Endothelial cell of umbilical vein (primary cell): ENCODE measurements around the gene ZIM2. TPM values are rescaled to one million over a fixed set of nuclear protein-coding genes. Genes with fewer than 3 reads are reported as not detected.

Experiments used
- BruUV-seq: library from RNA; stranded (reverse); fragments of 400-500 nt; replicated peaks from 2 replicates; lab custom pipeline; 2021; lab: Mats Ljungman, UMichigan
- CTCF ChIA-PET: fragments of 300-600, 350-600 bp; sonication (Branson Sonifier 250); formaldehyde crosslinking; loops from one replicate; lab custom pipeline; 2021; ENCODE audit warnings: antibody characterized with exemption, inconsistent platforms; lab: Charles Lee
- POLR2A ChIA-PET: fragments of 300-600, 350-600 bp; sonication (Branson Sonifier 250); formaldehyde crosslinking; loops from one replicate; lab custom pipeline; 2021; ENCODE audit warnings: antibody characterized with exemption, inconsistent platforms; lab: Charles Lee
- DNase-seq: peaks from one replicate; pipeline ENCODE4 v3.0.0-alpha.2; 2011; ENCODE audit warnings: low read depth, low spot score
- FAIRE-seq: peaks from 2 replicates; lab custom pipeline; 2011; peaks lifted over from hg19 to GRCh38; lab: Jason Lieb, UNC
- H2AFZ ChIP-seq: 2 replicates; pipeline ENCODE4 v1.6.0; 2012; ENCODE audit warnings: low read depth, low read length, control low read depth, inconsistent platforms
- H3K27ac ChIP-seq: 2 replicates; pipeline ENCODE4 v1.5.1; 2011; ENCODE audit warnings: low read depth, mild to moderate bottlenecking, control low read depth, low read length, moderate library complexity; ENCODE audit not compliant: insufficient read depth
- H3K27me3 ChIP-seq, 2 experiments: 2 replicates each; pipeline versions ENCODE4 v1.6.0 to v1.6.1; 2011; ENCODE audit warnings: low read length in 2 of 2, mixed read lengths in 1 of 2; ENCODE audit not compliant: control insufficient read depth in 2 of 2, insufficient read depth in 2 of 2
- H3K36me3 ChIP-seq, 2 experiments: 2 replicates in 1 of 2; 3 replicates in 1 of 2; pipeline ENCODE4 v1.5.1; 2011; ENCODE audit warnings: low read length in 2 of 2, mild to moderate bottlenecking in 1 of 2, moderate library complexity in 1 of 2; ENCODE audit not compliant: control insufficient read depth in 2 of 2, insufficient read depth in 2 of 2; ENCODE audit errors: extremely low read depth in 1 of 2
- H3K4me1 ChIP-seq: 3 replicates; pipeline ENCODE4 v1.5.1; 2011; ENCODE audit warnings: mild to moderate bottlenecking, low read length; ENCODE audit not compliant: control insufficient read depth, insufficient read depth; ENCODE audit errors: extremely low read depth
- H3K4me2 ChIP-seq: 2 replicates; pipeline ENCODE4 v1.6.1; 2011; ENCODE audit warnings: low read length, control low read depth, mixed read lengths; ENCODE audit not compliant: insufficient read depth
- H3K4me3 ChIP-seq, 3 experiments: fragments of 200-600 bp in 1 of 3; sonication (generic), shearing (Covaris generic) in 1 of 3; replicated peaks in 1 of 3; 2 replicates each; pipeline ENCODE4 v1.5.1; 2011 to 2016; ENCODE audit warnings: control low read depth in 3 of 3, low read length in 3 of 3, mild to moderate bottlenecking in 2 of 3, inconsistent platforms in 1 of 3, low read depth in 1 of 3, moderate library complexity in 1 of 3; ENCODE audit not compliant: insufficient read depth in 1 of 3
- H3K79me2 ChIP-seq: 2 replicates; pipeline ENCODE4 v1.6.0; 2012; ENCODE audit warnings: low read length, inconsistent platforms; ENCODE audit not compliant: control insufficient read depth, insufficient read depth
- H3K9ac ChIP-seq: replicated peaks from 2 replicates; pipeline ENCODE3; 2011; ENCODE audit warnings: low read length, control low read depth; ENCODE audit not compliant: insufficient read depth; ENCODE audit errors: extremely low read depth
- H3K9me1 ChIP-seq: replicated peaks from 3 replicates; pipeline ENCODE4 v1.6.0; 2011; ENCODE audit warnings: mild to moderate bottlenecking, low read length; ENCODE audit not compliant: control insufficient read depth, insufficient read depth; ENCODE audit errors: extremely low read depth
- H3K9me3 ChIP-seq: replicated peaks from 2 replicates; pipeline ENCODE4 v1.5.1; 2012; ENCODE audit warnings: low read length, inconsistent platforms; ENCODE audit not compliant: control insufficient read depth, insufficient read depth
- H4K20me1 ChIP-seq: replicated peaks from 2 replicates; pipeline ENCODE3; 2011; ENCODE audit warnings: mild to moderate bottlenecking, low read length; ENCODE audit not compliant: control insufficient read depth, insufficient read depth; ENCODE audit errors: extremely low read depth
- EZH2 ChIP-seq: IDR thresholded peaks from 2 replicates; pipeline ENCODE4 v1.6.1; 2012; ENCODE audit warnings: borderline replicate concordance, low read depth, mild to moderate bottlenecking, moderate library complexity, low read length, inconsistent platforms; ENCODE audit not compliant: severe bottlenecking
- FOS ChIP-seq: IDR thresholded peaks from 2 replicates; pipeline ENCODE4 v1.6.1; 2011; ENCODE audit warnings: mild to moderate bottlenecking, low read length, moderate library complexity, borderline replicate concordance; ENCODE audit not compliant: insufficient read depth
- GATA2 ChIP-seq: IDR thresholded peaks from 2 replicates; pipeline ENCODE4 v1.7.0; 2011; ENCODE audit warnings: low read depth, mild to moderate bottlenecking, moderate library complexity, mixed read lengths, low read length; ENCODE audit not compliant: insufficient read length, insufficient read depth
- JUN ChIP-seq: IDR thresholded peaks from 2 replicates; pipeline ENCODE4 v1.6.1; 2011; ENCODE audit warnings: borderline replicate concordance, low read depth; ENCODE audit not compliant: insufficient read length, insufficient read depth
- MYC ChIP-seq: IDR thresholded peaks from one replicate; pipeline ENCODE4 v1.6.1; 2011; ENCODE audit warnings: mild to moderate bottlenecking, low read depth, low read length
- POLR2A ChIP-seq: IDR thresholded peaks from 2 replicates; pipeline ENCODE4 v1.6.1; 2012; ENCODE audit warnings: low read depth, mild to moderate bottlenecking, control low read depth, low read length
- POLR2AphosphoS5 ChIP-seq: IDR thresholded peaks from 2 replicates; pipeline ENCODE4 v1.6.1; 2012; ENCODE audit warnings: low read depth, mild to moderate bottlenecking, control low read depth, low read length, moderate library complexity; ENCODE audit not compliant: insufficient read depth
- dilution Hi-C: fragments of 300-500 bp; cut with MboI; formaldehyde crosslinking; loops from one replicate; pipeline ENCODE4 v1.15.0; 2019; ENCODE audit warnings: low sequenced_read_pairs; ENCODE audit not compliant: extremely low pct_ligation_motif_present
- intact Hi-C: fragments of 100-400 bp; cut with micrococcal nuclease; formaldehyde crosslinking; loops from one replicate; pipeline ENCODE4 v1.10.0; 2022
- polyA plus RNA-seq, 4 experiments: library from polyadenylated mRNA; depleted of rRNA in 3 of 4; stranded (reverse) in 3 of 4; unstranded in 1 of 4; fragments of >200 nt; gene quantifications; 2 replicates each; pipeline versions ENCODE4 v1.2.1 to v1.2.3, GENCODE V29; 2011 to 2012; ENCODE audit warnings: missing spikeins in 1 of 4
- total RNA-seq: library from RNA; stranded (reverse); gene quantifications from 2 replicates; pipeline ENCODE4 v1.2.3, GENCODE V29; 2021
- TF ChIP-seq, protein P1 (sequence below), 2 donors: IDR thresholded peaks; 1 replicate in 1 of 2; 2 replicates in 1 of 2; pipeline ENCODE4 v1.5.1; 2011; ENCODE audit warnings: low read length in 2 of 2, mild to moderate bottlenecking in 2 of 2, moderate library complexity in 2 of 2, control low read depth in 1 of 2, inconsistent platforms in 1 of 2, low read depth in 1 of 2; ENCODE audit not compliant: insufficient read depth in 1 of 2; ENCODE audit errors: extremely low read depth in 1 of 2
- TF ChIP-seq, protein P2 (sequence below): IDR thresholded peaks from 2 replicates; pipeline ENCODE4 v1.6.1; 2011; ENCODE audit not compliant: insufficient read depth, insufficient read length

ZIM2 gene
- total and polyA plus RNA-seq, 2 donors (not counting 3 experiments of a cell fraction or from before 2014, with no cell fraction given): not detected

GRCh38 chr19:56750658-56751057, 89.9 kb downstream of the ZIM2 start:
- Histone ChIP-seq H3K79me2 (no peaks in the 10 kb centered on the region), H3K4me1 (no peaks in the 10 kb centered on the region), H3K36me3 (no peaks in the 10 kb centered on the region), H3K9ac (no peak overlapping the region), H4K20me1 (no peaks in the 10 kb centered on the region), H3K27me3 (no peaks in the 10 kb centered on the region), H3K4me3 (no peak overlapping the region), H3K9me3 (peaks cover 6% of the 10 kb centered on the region), H3K9me1 (no peaks in the 10 kb centered on the region), H2AFZ (no peak overlapping the region), H3K4me2 (no peak overlapping the region), H3K27ac (no peak overlapping the region)
- POLR2A ChIA-PET: no interaction called here
- CTCF ChIA-PET: no interaction called here
- no peak for TF ChIP-seq POLR2AphosphoS5
- dilution Hi-C loops (no loop called here), intact Hi-C loops (no loop called here)
- FAIRE-seq (no peak), DNase-seq (no peak)
- no TSS peak for BruUV-seq

- no peaks in the 10 kb centered on the region for H3K79me2 ChIP-seq
- no peaks in the 10 kb centered on the region for H3K4me1 ChIP-seq
- no peak for TF ChIP-seq JUN
- TF ChIP-seq MYC: no peak
- TF ChIP-seq POLR2AphosphoS5: no peak
- TF ChIP-seq POLR2A: no peak
- no peak for TF ChIP-seq GATA2
- no peak for TF ChIP-seq FOS
- TF ChIP-seq, protein P1, sequence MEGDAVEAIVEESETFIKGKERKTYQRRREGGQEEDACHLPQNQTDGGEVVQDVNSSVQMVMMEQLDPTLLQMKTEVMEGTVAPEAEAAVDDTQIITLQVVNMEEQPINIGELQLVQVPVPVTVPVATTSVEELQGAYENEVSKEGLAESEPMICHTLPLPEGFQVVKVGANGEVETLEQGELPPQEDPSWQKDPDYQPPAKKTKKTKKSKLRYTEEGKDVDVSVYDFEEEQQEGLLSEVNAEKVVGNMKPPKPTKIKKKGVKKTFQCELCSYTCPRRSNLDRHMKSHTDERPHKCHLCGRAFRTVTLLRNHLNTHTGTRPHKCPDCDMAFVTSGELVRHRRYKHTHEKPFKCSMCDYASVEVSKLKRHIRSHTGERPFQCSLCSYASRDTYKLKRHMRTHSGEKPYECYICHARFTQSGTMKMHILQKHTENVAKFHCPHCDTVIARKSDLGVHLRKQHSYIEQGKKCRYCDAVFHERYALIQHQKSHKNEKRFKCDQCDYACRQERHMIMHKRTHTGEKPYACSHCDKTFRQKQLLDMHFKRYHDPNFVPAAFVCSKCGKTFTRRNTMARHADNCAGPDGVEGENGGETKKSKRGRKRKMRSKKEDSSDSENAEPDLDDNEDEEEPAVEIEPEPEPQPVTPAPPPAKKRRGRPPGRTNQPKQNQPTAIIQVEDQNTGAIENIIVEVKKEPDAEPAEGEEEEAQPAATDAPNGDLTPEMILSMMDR (IDR thresholded peaks at IDR 0.05; ENCODE audit: extremely low read depth in 1 of 2, insufficient read depth in 1 of 2, low read depth in 1 of 2, low read length in 2 of 2): no peak
- TF ChIP-seq, protein P2, sequence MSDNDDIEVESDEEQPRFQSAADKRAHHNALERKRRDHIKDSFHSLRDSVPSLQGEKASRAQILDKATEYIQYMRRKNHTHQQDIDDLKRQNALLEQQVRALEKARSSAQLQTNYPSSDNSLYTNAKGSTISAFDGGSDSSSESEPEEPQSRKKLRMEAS: no peak
- no peak for TF ChIP-seq EZH2
- H3K4me3 ChIP-seq: no peak overlapping the region
- no peaks in the 10 kb centered on the region for H4K20me1 ChIP-seq
- no peaks in the 10 kb centered on the region for H3K9me1 ChIP-seq
- H3K4me2 ChIP-seq: no peak overlapping the region
- dilution Hi-C loops: no loop called here
- ChIA-PET POLR2A (no interaction called here), CTCF (no interaction called here)
- no peak overlapping the region for H3K9ac ChIP-seq
- DNase-seq (no peak), FAIRE-seq (no peak)
- H3K27ac ChIP-seq: no peak overlapping the region
- intact Hi-C loops: no loop called here
- no peaks in the 10 kb centered on the region for H3K36me3 ChIP-seq
- H3K27me3 ChIP-seq: no peaks in the 10 kb centered on the region
- no TSS peak for BruUV-seq
- H3K9me3 ChIP-seq: peaks cover 3% of the 10 kb centered on the region
- H2AFZ ChIP-seq: no peak overlapping the region
These were observed 92.1 kb downstream of the ZIM2 start for GRCh38 chr19:56748378-56748777.
